Caco-2 (cell line): Measurements from ENCODE around the gene PSMD1. TPM values are rescaled to one million over a fixed set of nuclear protein-coding genes. Genes with fewer than 3 reads are reported as not detected.

ENCODE experiments used
- BruUV-seq: library from RNA; stranded (reverse); fragments of 400-500 nt; replicated peaks from 2 replicates; lab custom pipeline; 2021; lab: Mats Ljungman, UMichigan
- CTCF ChIA-PET: fragments of 300-600 bp; sonication (Branson Sonifier 250); formaldehyde crosslinking; loops from one replicate; lab custom pipeline; 2022; ENCODE audit warnings: antibody characterized with exemption; lab: Charles Lee
- POLR2A ChIA-PET: fragments of 300-600 bp; sonication (Branson Sonifier 250); formaldehyde crosslinking; loops from one replicate; lab custom pipeline; 2022; ENCODE audit warnings: antibody characterized with exemption; lab: Charles Lee
- DNase-seq, 2 experiments: peaks; one replicate each; pipeline versions ENCODE4 v3.0.0 to v3.0.0-alpha.2; 2020 to 2022
- H3K27me3 ChIP-seq: replicated peaks from 2 replicates; pipeline ENCODE4 v1.6.0; 2011; ENCODE audit warnings: low read length; ENCODE audit not compliant: control insufficient read depth, insufficient read depth
- H3K36me3 ChIP-seq: 2 replicates; pipeline ENCODE4 v1.5.1; 2011; ENCODE audit warnings: low read length; ENCODE audit not compliant: control insufficient read depth, insufficient read depth
- H3K4me1 ChIP-seq: fragments of 250-450 bp; sonication (Bioruptor Pico); 2 replicates; pipeline ENCODE4 v1.5.1; 2020; ENCODE audit warnings: mild to moderate bottlenecking
- H3K4me3 ChIP-seq: 2 replicates; pipeline ENCODE4 v1.5.1; 2011; ENCODE audit warnings: low read depth, mild to moderate bottlenecking, control low read depth, low read length
- H3K9me3 ChIP-seq: fragments of 250-450 bp; sonication (Bioruptor Pico); 2 replicates; pipeline ENCODE4 v1.5.1; 2020; ENCODE audit warnings: mild to moderate bottlenecking, moderate library complexity
- H3K27ac Mint-ChIP-seq: one replicate; pipeline ENCODE4 v1.8.0; 2022; ENCODE audit warnings: mixed read lengths; ENCODE audit not compliant: unreplicated experiment
- H3K27me3 Mint-ChIP-seq: one replicate; pipeline ENCODE4 v1.8.0; 2022; ENCODE audit warnings: mixed read lengths; ENCODE audit not compliant: insufficient read depth, unreplicated experiment
- H3K36me3 Mint-ChIP-seq: one replicate; pipeline ENCODE4 v1.8.0; 2022; ENCODE audit warnings: mild to moderate bottlenecking, mixed read lengths; ENCODE audit not compliant: insufficient read depth, unreplicated experiment
- H3K4me1 Mint-ChIP-seq: one replicate; pipeline ENCODE4 v1.8.0; 2022; ENCODE audit warnings: low read depth, mixed read lengths; ENCODE audit not compliant: unreplicated experiment
- H3K4me3 Mint-ChIP-seq: one replicate; pipeline ENCODE4 v1.8.0; 2022; ENCODE audit warnings: mild to moderate bottlenecking, moderate library complexity, mixed read lengths; ENCODE audit not compliant: unreplicated experiment
- H3K9me3 Mint-ChIP-seq: one replicate; pipeline ENCODE4 v1.8.0; 2022; ENCODE audit warnings: mixed read lengths; ENCODE audit not compliant: unreplicated experiment
- intact Hi-C: fragments of 100-400 bp; cut with micrococcal nuclease; formaldehyde crosslinking; loops from one replicate; pipeline ENCODE4 v1.10.0; 2022; ENCODE audit not compliant: unreplicated experiment
- total RNA-seq: library from RNA; stranded (reverse); gene quantifications from 2 replicates; pipeline ENCODE4 v1.2.3, GENCODE V29; 2022
- TF ChIP-seq, protein P1 (sequence below), 2 experiments: fragments of 200-600 bp in 1 of 2; IDR thresholded peaks; 1 replicate in 1 of 2; 2 replicates in 1 of 2; pipeline versions ENCODE4 v1.5.1 to v1.8.0; 2011 to 2022; ENCODE audit warnings: antibody characterized with exemption in 1 of 2, control low read depth in 1 of 2, inconsistent platforms in 1 of 2, low read depth in 1 of 2, low read length in 1 of 2, mild to moderate bottlenecking in 1 of 2, moderate library complexity in 1 of 2; ENCODE audit not compliant: insufficient read depth in 1 of 2, severe bottlenecking in 1 of 2, unreplicated experiment in 1 of 2

Gene PSMD1
- total RNA-seq, 1 experiment from 2014 or later: 126 TPM

DNA sequence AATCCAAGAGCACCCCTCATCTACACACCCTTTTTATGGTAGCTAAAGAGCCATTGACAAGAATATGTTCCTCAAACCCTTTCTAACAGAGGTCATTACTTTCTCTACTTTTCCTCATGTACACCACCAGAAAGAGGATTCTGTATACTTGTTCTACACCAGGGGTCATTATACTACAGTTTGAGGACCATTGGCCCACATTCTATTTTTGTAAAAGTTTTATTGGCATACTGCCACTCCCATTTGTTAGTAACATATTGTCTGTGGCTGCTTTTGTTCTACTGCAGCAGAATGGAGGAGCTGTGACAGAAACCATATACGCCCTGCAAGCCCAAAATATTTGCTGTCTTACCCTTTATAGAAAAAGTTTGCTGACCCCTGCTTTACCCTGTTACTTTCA is 53.9 kb downstream of the PSMD1 start:
- no peaks in the 10 kb centered on the region for H3K4me1 Mint-ChIP-seq
- intact Hi-C loops: no loop called here
- H3K36me3 ChIP-seq: no peaks in the 10 kb centered on the region
- no peaks in the 10 kb centered on the region for H3K27me3 ChIP-seq
- no peak for DNase-seq
- no peaks in the 10 kb centered on the region for H3K9me3 ChIP-seq
- H3K4me3 ChIP-seq: no peak overlapping the region
- ChIA-PET POLR2A (no interaction called here), CTCF (no interaction called here)
- H3K4me1 ChIP-seq: no peaks in the 10 kb centered on the region
- H3K27me3 Mint-ChIP-seq: no peaks in the 10 kb centered on the region
- H3K27ac Mint-ChIP-seq: no peak overlapping the region
- peaks cover 12% of the 10 kb centered on the region for H3K36me3 Mint-ChIP-seq
- H3K9me3 Mint-ChIP-seq: no peaks in the 10 kb centered on the region
- TF ChIP-seq, protein P1, sequence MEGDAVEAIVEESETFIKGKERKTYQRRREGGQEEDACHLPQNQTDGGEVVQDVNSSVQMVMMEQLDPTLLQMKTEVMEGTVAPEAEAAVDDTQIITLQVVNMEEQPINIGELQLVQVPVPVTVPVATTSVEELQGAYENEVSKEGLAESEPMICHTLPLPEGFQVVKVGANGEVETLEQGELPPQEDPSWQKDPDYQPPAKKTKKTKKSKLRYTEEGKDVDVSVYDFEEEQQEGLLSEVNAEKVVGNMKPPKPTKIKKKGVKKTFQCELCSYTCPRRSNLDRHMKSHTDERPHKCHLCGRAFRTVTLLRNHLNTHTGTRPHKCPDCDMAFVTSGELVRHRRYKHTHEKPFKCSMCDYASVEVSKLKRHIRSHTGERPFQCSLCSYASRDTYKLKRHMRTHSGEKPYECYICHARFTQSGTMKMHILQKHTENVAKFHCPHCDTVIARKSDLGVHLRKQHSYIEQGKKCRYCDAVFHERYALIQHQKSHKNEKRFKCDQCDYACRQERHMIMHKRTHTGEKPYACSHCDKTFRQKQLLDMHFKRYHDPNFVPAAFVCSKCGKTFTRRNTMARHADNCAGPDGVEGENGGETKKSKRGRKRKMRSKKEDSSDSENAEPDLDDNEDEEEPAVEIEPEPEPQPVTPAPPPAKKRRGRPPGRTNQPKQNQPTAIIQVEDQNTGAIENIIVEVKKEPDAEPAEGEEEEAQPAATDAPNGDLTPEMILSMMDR (IDR thresholded peaks at IDR 0.05; ENCODE audit: insufficient read depth in 1 of 2, low read depth in 1 of 2, low read length in 1 of 2, severe bottlenecking in 1 of 2, unreplicated experiment in 1 of 2): no peak
- no TSS peak for BruUV-seq
- no peak overlapping the region for H3K4me3 Mint-ChIP-seq

- Histone ChIP-seq H3K27me3 (no peaks in the 10 kb centered on the region), H3K4me3 (no peak overlapping the region), H3K4me1 (no peaks in the 10 kb centered on the region), H3K36me3 (no peaks in the 10 kb centered on the region), H3K9me3 (no peaks in the 10 kb centered on the region)
- BruUV-seq: no TSS peak
- Mint-ChIP-seq H3K27me3 (no peaks in the 10 kb centered on the region), H3K36me3 (peaks cover 12% of the 10 kb centered on the region), H3K27ac (no peak overlapping the region), H3K9me3 (no peaks in the 10 kb centered on the region), H3K4me3 (no peak overlapping the region), H3K4me1 (no peaks in the 10 kb centered on the region)
- intact Hi-C loops: no loop called here
- ChIA-PET CTCF (no interaction called here), POLR2A (no interaction called here)
- TF ChIP-seq, protein P1 (IDR thresholded peaks at IDR 0.05; ENCODE audit: insufficient read depth in 1 of 2, low read depth in 1 of 2, low read length in 1 of 2, severe bottlenecking in 1 of 2, unreplicated experiment in 1 of 2): no peak
- no peak for DNase-seq
Measured at GRCh38 chr2:231111987-231112386, 55.3 kb downstream of the PSMD1 start.

DNA sequence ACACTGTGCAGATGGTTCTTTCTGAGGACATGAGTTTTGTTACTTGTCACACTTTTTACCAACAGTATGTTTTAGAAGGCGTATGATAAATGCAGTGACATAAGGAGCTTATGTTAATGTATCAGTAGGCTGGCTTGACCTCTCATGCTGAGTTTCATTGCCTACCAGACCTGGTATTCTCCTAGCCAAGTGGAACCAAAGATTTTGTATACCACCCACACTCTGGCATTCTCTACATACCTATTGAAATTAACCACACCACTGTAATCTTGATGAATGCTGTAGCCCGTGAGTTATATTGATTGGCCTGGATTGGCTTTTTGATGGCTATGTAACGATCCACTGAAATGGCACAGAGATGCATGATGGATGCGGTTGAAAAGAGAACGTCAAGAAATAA is 56.8 kb downstream of the PSMD1 start:
- ChIA-PET CTCF (no interaction called here), POLR2A (no interaction called here)
- DNase-seq: no peak
- no peak overlapping the region for H3K4me3 ChIP-seq
- no TSS peak for BruUV-seq
- H3K4me1 Mint-ChIP-seq: no peaks in the 10 kb centered on the region
- intact Hi-C loops: no loop called here
- H3K4me3 Mint-ChIP-seq: no peak overlapping the region
- H3K27me3 Mint-ChIP-seq: no peaks in the 10 kb centered on the region
- no peaks in the 10 kb centered on the region for H3K9me3 ChIP-seq
- TF ChIP-seq, protein P1 (IDR thresholded peaks at IDR 0.05; ENCODE audit: insufficient read depth in 1 of 2, low read depth in 1 of 2, low read length in 1 of 2, severe bottlenecking in 1 of 2, unreplicated experiment in 1 of 2): no peak
- no peaks in the 10 kb centered on the region for H3K27me3 ChIP-seq
- no peaks in the 10 kb centered on the region for H3K4me1 ChIP-seq
- H3K36me3 Mint-ChIP-seq: peaks cover 12% of the 10 kb centered on the region
- H3K36me3 ChIP-seq: no peaks in the 10 kb centered on the region
- H3K9me3 Mint-ChIP-seq: no peaks in the 10 kb centered on the region
- no peak overlapping the region for H3K27ac Mint-ChIP-seq
